ENCODE measurements around the gene HIPK2. TPM values are rescaled to one million over a fixed set of nuclear protein-coding genes. Genes with fewer than 3 reads are reported as not detected.

HIPK2 gene
- total RNA-seq, 1 experiment from 2014 or later: 0.17 TPM

GRCh38 chr7:139791316-139791715 lies 13.5 kb upstream of the HIPK2 start:
- DNase-seq (ENCODE audit: low spot score): no peak
- in situ Hi-C loops (cut with HindIII; ENCODE audit: low sequenced_read_pairs): no loop called here

GRCh38 chr7:139784648-139785047 lies 6.8 kb upstream of the HIPK2 start:
- in situ Hi-C loops (cut with HindIII; ENCODE audit: low sequenced_read_pairs): no loop called here
- no peak for DNase-seq (ENCODE audit: low spot score)

- DNase-seq (ENCODE audit: low spot score): no peak
Measured at GRCh38 chr7:139783647-139784385, 6.0 kb upstream of the HIPK2 start.

GRCh38 chr7:139782932-139783331 lies 5.1 kb upstream of the HIPK2 start:
- no peak for DNase-seq (ENCODE audit: low spot score)
- in situ Hi-C loops (cut with HindIII; ENCODE audit: low sequenced_read_pairs): no loop called here

More at GRCh38 chr7:139783647-139784385, 6.0 kb upstream of the HIPK2 start:
- in situ Hi-C loops (cut with HindIII; ENCODE audit: low sequenced_read_pairs): no loop called here

- DNase-seq (ENCODE audit: low spot score): peak; percentile 22
- in situ Hi-C loops (cut with HindIII; ENCODE audit: low sequenced_read_pairs): no loop called here
Measured at GRCh38 chr7:139777133-139777891, 486 bp downstream of the HIPK2 start.

DNA sequence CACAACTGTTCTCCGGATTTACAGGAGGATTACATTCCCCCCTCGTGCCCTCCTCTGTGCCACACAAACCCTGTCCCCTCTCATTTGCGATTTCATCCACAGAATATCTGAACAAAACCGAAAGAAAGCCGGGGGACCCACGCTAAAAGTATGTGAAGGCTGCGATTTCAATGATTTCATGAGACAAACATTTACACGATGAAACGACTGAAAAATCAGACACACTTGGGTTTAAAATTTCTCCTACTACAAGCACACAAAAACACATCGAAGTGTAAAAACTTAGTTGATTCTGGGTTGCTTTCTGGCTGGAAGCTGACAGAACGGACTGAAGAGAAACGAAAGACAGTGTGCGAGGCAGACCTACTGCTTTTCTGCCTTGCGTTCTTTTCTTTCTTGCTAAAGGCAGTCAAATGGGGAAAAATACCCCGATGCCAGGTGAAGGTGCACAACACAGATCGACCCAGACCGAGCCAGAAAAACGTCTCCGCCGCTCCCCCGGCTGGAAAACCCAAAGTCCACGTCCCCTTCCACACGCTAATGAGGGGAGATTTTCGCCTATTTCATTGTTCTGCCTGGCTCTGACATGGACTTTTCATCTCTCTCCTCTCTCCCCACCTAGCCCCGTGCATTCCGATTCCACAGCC lies 1.2 kb downstream of the HIPK2 start:
- in situ Hi-C loops (cut with HindIII; ENCODE audit: low sequenced_read_pairs): no loop called here
- peak; percentile 72 for DNase-seq (ENCODE audit: low spot score)

DNA sequence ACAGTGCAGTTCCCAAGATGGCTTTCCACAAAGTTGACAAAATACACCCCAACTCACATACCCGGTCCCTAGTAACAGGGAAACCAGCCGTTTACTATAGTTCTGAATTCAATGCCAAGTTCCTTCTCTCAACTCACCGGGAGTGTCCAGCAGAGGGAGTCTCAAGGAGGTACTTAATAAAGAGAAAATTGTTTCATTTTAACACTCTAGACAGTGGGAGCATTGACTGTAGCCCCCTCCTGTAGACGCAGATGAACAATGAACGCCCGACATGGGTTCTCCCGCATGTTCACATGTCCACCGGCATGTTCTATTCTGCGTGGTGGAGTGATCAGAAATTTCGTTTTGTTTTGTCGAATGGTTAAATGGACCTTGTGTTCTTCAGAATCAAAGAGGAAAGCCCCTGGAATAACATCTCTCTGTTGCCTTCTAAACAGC lies 1.9 kb downstream of the HIPK2 start:
- in situ Hi-C loops (cut with HindIII; ENCODE audit: low sequenced_read_pairs): no loop called here
- peak; percentile 81 for DNase-seq (ENCODE audit: low spot score)

DNA sequence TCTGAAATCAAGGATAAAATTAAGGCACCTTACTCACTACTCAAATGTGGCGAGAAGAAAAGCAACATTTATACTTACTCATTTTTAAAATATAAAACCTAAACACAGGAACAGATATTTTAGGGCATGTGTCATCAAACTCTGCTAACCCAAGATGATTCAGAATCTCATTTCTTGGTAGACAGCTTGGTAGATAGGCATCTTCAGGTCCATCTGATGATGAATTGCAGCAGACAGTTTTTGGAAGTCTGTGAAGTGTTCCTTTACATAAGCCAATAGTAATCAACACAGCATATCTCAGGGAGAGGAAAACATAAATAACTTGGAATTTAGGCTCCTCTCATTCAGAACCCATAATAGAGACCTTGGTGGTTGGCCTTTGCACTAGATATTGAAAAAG lies 3.4 kb downstream of the HIPK2 start:
- DNase-seq (ENCODE audit: low spot score): no peak
- in situ Hi-C loops (cut with HindIII; ENCODE audit: low sequenced_read_pairs): no loop called here

- in situ Hi-C loops (cut with HindIII; ENCODE audit: low sequenced_read_pairs): no loop called here
- no peak for DNase-seq (ENCODE audit: low spot score)
Measured at GRCh38 chr7:139773371-139773770, 4.4 kb downstream of the HIPK2 start.

DNA sequence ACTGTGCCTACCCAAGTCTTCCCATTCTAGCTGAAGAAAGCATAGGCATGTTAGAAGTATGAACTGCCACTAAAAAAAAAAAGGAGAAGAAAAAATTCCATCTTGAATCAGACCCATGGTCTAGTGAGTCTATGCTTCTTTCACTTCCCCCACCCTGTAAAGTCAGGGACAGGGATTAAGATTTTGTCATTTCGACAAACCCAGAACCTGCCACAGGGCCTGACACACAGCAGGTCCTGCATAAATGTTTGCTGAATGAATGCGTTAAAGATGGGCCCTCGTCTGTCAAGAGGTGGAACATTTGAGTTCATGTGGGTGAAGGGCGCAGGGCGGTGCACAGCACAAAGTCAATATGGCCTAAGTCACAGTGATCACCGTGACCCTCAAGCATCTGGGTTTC lies 4.9 kb downstream of the HIPK2 start:
- in situ Hi-C loops (cut with HindIII; ENCODE audit: low sequenced_read_pairs): no loop called here
- no peak for DNase-seq (ENCODE audit: low spot score)

GRCh38 chr7:139772115-139772514 lies 5.7 kb downstream of the HIPK2 start:
- no peak for DNase-seq (ENCODE audit: low spot score)
- in situ Hi-C loops (cut with HindIII; ENCODE audit: low sequenced_read_pairs): no loop called here

DNA sequence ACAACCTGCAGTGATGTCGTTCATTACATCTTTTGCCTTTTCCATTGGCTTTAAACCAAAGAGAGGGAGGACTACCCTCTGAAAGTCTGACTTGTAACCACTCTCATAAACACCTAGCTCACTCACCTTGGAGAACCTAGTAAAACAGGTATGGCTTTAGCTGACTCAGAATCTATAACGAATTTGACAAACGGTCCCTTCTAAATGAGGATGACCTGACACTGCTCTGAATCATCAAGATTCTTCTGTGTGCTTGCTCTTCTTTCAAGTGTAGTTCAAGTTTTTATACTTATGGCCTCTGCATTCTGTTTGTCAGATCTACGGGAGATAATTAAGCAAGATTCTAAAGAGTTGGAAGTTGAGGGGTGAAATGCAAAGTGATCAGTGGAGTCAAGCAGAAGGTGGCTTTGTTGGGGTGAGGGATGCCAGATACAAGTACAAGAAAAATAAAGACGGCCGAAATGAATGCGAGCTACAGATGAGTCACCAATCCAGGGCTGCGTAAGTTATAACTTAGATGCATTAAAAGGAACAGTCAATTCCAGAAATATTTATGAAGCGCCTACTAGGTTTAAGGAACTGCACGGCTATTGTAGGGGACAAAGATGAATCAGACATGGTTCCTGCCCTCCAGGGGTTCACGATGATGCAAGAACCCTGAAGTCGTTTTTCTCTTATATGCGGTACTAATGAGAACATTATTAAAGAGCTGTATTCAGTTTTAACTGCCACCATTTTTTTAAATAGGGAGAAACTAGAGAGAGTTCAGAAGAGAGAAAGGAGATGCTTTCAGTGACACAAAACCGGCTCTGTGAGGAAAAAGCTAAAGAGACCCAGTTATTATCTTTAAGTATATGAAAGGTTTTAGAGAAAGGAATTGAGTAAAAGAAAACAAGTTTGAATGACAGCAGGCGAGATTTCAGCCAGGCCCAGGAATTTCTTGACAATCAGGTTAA lies 6.5 kb downstream of the HIPK2 start:
- in situ Hi-C loops (cut with HindIII; ENCODE audit: low sequenced_read_pairs): no loop called here

DNA sequence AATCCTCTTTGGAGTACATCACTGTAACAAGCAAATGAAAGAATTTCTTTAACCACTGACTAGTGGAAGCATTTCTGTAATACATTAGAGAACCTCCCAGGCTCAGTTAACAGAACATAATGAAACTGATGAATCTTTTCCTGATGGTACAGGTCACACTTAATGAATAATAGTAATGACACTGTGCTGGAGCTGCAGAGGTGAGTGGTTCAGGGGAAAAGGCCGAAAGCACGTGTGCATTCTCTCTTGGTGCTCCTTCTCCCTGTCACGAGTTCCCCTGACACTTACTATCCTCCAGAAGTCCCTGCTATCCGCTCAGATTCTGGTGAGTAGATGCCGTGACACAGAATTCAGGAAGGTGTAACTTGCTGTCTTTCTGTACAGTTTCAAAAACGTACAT lies 8.0 kb downstream of the HIPK2 start:
- no peak for DNase-seq (ENCODE audit: low spot score)
- in situ Hi-C loops (cut with HindIII; ENCODE audit: low sequenced_read_pairs): no loop called here

More for the DNA sequence above, 6.5 kb downstream of the HIPK2 start:
- no peak for DNase-seq (ENCODE audit: low spot score)

DNA sequence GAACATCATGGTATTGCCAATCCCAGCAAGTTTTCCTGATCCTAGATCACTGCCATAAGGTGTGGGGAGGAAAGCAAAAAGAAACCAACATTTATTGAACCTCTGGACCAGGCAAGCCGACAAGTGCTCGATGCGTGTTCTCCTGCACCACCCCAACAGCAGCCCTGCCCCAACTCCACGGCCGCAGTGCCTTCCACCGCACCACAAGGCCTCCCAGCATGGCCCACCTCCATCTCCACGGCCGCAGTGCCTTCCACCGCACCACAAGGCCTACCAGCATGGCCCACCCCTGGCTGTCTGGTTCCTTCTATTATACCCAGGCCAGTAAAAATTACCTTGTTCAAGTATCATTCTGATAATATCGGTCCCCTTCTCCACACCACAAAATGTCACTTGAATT lies 8.7 kb downstream of the HIPK2 start:
- no peak for DNase-seq (ENCODE audit: low spot score)
- in situ Hi-C loops (cut with HindIII; ENCODE audit: low sequenced_read_pairs): no loop called here

DNA sequence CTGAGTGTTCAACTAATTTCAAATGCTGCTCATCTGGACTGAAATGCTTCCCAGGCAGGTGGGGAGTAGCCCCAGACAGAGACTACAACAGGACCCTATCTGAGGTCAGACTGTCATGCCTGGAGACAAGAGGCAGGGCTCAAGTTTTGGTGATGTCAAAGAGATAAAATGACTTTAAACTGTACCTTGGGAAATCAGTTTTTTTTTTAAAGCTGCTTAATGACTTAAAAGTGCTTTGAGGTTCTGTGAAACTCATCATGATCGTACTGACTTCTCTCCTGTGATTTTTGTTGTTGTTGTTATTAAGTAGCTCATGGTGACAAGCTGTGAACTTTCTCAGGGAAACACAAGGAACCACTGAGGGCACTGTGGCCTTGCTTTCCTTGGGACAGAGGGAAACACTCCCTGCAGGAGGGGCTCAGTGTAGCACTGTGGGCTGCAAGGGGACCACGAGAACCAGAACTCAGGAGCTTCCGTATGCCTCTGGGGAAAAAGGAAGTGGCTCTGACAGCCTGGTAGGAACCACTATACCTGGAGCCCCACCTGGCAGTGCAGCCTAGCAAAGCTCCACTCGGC lies 9.5 kb downstream of the HIPK2 start:
- DNase-seq (ENCODE audit: low spot score): no peak
- in situ Hi-C loops (cut with HindIII; ENCODE audit: low sequenced_read_pairs): no loop called here

DNA sequence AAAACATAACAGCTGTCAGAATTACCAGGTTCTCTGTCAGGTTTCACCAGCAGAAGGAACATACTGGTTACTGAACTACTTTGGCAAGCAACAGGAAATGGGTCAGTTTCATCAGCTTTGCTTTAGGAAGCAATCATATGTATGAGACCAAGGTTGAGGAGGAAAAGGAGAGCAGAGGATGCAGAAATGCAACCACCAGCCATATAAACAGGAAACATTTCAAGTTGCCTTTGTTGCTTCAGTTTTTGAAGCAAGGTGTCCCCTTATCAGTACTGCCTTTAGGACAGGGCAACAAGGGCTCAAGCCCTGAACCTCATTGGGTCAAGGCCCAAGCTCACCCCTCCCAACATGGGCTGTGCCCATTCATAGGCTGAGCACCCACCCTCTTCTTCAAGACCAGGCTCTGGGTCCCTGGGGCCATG lies 10.2 kb downstream of the HIPK2 start:
- in situ Hi-C loops (cut with HindIII; ENCODE audit: low sequenced_read_pairs): no loop called here
- DNase-seq (ENCODE audit: low spot score): no peak

DNA sequence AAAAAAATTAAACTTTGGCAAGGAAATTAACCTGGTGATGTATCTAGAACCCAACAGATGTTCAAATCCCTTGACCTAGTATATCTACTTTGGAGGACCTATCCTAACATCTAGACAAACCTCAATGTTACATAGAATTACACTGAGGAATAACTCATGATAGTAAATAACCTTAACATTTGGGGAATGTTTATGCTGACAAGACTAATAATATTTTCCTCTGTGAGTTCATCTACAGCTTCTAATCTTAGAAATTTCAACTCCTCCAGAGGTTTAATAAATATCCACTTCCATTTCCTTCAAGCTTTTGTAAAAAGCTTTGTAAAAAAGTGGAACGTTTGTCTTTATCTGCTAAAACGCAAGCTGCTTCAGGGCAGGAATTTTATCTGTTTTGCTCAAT lies 12.7 kb downstream of the HIPK2 start:
- no peak for DNase-seq (ENCODE audit: low spot score)
- in situ Hi-C loops (cut with HindIII; ENCODE audit: low sequenced_read_pairs): no loop called here

GRCh38 chr7:139763330-139763729 lies 14.5 kb downstream of the HIPK2 start:
- in situ Hi-C loops (cut with HindIII; ENCODE audit: low sequenced_read_pairs): no loop called here

GRCh38 chr7:139762886-139763285 lies 14.9 kb downstream of the HIPK2 start:
- no peak for DNase-seq (ENCODE audit: low spot score)
- in situ Hi-C loops (cut with HindIII; ENCODE audit: low sequenced_read_pairs): no loop called here

More at GRCh38 chr7:139763330-139763729, 14.5 kb downstream of the HIPK2 start:
- no peak for DNase-seq (ENCODE audit: low spot score)

All from G401 (cell line).